Measurements from ENCODE around the gene GRK5.

The GRK5 gene

GRCh38 chr10:119320981-119321380 is 113.6 kb downstream of the GRK5 start:
- TF ChIP-seq, protein P1, sequence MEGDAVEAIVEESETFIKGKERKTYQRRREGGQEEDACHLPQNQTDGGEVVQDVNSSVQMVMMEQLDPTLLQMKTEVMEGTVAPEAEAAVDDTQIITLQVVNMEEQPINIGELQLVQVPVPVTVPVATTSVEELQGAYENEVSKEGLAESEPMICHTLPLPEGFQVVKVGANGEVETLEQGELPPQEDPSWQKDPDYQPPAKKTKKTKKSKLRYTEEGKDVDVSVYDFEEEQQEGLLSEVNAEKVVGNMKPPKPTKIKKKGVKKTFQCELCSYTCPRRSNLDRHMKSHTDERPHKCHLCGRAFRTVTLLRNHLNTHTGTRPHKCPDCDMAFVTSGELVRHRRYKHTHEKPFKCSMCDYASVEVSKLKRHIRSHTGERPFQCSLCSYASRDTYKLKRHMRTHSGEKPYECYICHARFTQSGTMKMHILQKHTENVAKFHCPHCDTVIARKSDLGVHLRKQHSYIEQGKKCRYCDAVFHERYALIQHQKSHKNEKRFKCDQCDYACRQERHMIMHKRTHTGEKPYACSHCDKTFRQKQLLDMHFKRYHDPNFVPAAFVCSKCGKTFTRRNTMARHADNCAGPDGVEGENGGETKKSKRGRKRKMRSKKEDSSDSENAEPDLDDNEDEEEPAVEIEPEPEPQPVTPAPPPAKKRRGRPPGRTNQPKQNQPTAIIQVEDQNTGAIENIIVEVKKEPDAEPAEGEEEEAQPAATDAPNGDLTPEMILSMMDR (IDR thresholded peaks at IDR 0.05; ENCODE audit: extremely low read depth, missing control alignments), result no peak
- DNase-seq (ENCODE audit: low spot score), result no peak

DNA sequence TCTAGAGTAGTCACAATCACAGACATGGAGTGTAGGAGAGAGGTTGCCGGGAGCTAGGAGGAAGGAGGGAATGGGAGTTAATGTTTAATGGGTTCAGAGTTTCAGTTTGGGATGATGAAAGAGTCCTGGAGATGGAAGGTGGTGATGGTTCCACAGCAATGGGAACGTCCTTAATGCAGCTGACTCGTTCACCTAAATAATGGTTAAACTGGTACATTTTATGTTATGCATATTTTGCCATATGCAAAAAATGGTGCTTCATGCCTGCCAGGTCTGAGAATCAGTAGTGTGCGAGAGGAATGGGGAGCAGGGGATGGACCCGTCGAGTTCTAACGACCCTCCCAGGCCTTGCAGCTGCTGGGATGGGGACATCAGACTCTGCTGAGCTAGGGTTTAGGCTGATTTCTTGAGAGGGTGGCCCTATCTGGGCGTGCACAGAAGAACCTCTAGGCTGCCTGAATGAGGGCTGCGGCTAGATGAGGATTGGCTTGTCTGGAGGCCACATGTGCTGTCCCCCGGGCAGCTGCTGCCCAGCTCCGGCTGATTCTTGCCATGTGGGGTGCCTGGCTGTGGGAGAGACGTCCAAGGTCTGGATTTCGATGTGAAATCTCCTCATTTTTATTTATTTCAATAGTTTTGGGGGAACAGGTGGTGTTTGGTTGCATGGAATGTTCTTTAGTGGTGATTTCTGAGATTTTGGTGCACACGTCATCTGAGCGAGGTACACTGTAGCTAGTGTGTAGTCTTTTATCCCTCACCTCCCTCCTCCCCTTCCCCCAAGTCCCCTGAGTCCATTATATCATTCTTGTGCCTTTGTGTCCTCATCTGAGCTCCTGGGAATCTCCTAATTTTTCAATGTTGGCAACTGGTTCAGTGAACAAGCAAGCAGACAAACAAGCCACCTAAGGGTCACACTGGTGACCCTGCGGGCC is 116.0 kb downstream of the GRK5 start:
- TF ChIP-seq, protein P1 (IDR thresholded peaks at IDR 0.05; ENCODE audit: extremely low read depth, missing control alignments), result no peak
- DNase-seq (ENCODE audit: low spot score), result no peak

DNA sequence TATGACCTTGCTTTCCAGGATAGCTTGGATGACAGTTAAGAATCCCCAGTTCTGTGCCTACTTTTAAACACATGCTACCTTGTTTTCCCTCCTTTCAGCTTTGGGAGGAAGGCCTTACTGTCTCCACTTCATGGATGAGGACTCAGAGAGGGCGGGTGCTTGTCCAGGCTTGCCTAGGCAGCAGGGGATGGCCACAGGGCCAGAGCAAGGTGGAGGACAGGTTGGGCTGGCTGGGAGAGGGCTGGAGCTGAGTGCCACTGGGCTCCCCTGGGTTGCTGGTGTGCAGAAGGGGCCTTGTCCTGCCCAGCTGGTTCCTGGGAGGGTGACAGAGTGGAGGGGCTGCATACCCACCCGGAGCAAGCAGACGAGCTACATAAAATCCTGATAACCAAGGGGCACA is 117.8 kb downstream of the GRK5 start:
- no peak for DNase-seq (ENCODE audit: low spot score)
- TF ChIP-seq, protein P1 (IDR thresholded peaks at IDR 0.05; ENCODE audit: extremely low read depth, missing control alignments), result no peak

DNA sequence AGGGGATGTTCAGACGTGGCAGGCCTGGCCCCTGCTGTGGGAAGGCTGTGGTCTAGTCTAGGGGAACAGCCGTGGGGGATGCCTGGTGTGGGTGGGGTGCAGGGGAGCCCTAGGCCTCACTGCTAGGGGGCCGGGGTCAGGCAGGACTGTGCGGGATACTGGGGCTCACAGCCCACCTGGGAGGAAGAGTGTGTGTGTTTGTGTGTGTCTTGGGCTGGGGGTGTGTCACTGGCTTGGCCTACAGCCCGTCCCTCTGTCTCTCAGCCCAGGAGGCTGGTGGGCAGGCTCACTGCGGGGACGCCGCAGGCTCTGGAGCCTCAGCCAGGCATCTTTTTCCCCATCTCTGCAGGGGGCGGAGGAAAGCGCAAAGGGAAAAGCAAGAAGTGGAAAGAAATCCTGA is 118.8 kb downstream of the GRK5 start:
- TF ChIP-seq, protein P1 (IDR thresholded peaks at IDR 0.05; ENCODE audit: extremely low read depth, missing control alignments), result no peak
- DNase-seq (ENCODE audit: low spot score), result no peak

DNA sequence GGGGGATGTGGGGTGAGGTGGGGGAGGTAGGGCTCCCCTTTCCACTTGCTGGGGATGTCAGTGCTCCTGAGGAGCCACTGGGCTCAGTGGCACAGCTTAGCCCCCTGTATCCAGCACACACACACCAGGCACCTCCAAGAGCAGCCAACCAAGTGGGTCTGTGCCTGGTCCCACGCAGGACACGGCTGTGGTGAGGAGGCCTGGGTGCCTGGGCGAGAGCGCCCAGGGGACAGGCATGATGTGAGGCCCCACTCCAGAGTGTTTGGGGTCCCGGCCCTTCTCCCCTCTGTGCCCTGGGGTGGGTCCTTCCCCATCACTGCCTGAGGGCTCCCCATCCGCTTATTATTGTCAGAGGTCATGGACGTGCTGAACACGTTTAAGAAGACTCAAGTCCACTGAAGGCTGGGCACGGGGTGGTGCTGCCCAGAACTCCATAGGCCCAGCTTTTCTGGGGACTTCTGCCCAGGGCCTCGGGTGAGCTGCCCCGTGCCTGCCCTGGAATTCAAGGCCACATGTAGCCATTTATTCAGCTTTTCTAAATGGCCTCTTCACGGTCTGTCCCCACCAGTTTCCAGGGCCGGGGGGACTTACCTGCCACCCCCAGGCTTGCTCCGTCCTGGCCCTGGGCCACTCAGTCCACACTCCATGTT is 119.8 kb downstream of the GRK5 start:
- TF ChIP-seq, protein P1 (IDR thresholded peaks at IDR 0.05; ENCODE audit: extremely low read depth, missing control alignments), result no peak

GRCh38 chr10:119328223-119328622 is 120.9 kb downstream of the GRK5 start:
- TF ChIP-seq, protein P1 (IDR thresholded peaks at IDR 0.05; ENCODE audit: extremely low read depth, missing control alignments), result no peak

More for the DNA sequence above, 119.8 kb downstream of the GRK5 start:
- DNase-seq (ENCODE audit: low spot score), result no peak

DNA sequence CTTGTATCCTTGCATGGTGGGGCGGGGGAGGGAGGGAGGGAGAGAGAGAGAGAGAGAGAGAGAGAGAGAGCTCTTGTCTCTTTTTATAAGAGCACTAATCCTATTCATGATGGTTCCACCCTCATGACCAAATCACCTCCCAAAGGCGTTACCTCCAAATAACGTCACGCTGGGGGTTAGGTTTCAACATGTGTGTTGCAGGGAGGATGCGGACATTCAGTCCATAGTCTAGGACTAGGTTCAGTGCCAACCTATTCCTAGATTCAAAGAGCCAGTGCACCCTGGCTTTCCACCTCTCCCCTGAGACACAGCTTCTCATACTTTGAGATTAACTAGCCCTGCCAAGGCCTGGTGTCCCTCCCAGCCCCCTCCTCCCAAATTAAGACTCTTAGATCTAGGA is 123.0 kb downstream of the GRK5 start:
- TF ChIP-seq, protein P1 (IDR thresholded peaks at IDR 0.05; ENCODE audit: extremely low read depth, missing control alignments), result no peak

More at GRCh38 chr10:119328223-119328622, 120.9 kb downstream of the GRK5 start:
- DNase-seq (ENCODE audit: low spot score), result no peak

More for the DNA sequence above, 123.0 kb downstream of the GRK5 start:
- DNase-seq (ENCODE audit: low spot score), result no peak

Data from GM20000 (cell line).